OCI-LY1 (cell line): ENCODE data around the gene TOMM40.

ENCODE experiments used
- H2AFZ ChIP-seq: fragments of 200-600 bp; sonication (generic), shearing (Covaris generic); 2 replicates; pipeline ENCODE4 v1.6.0; 2014; ENCODE audit warnings: antibody characterized with exemption, mild to moderate bottlenecking, low read length
- H3F3A ChIP-seq: fragments of 200-600 bp; sonication (generic), shearing (Covaris generic); 2 replicates; pipeline ENCODE4 v1.6.0; 2014; ENCODE audit warnings: mild to moderate bottlenecking, antibody characterized with exemption, low read length, moderate library complexity; ENCODE audit not compliant: insufficient read depth
- H3K27ac ChIP-seq: fragments of 200-600 bp; sonication (generic); 2 replicates; pipeline ENCODE4 v1.5.1; 2014; ENCODE audit warnings: low read length, mixed run types, mild to moderate bottlenecking, low read depth; ENCODE audit not compliant: poor library complexity, severe bottlenecking
- H3K27me3 ChIP-seq: fragments of 200-600 bp; sonication (generic); 2 replicates; pipeline ENCODE4 v1.6.0; 2014; ENCODE audit warnings: antibody characterized with exemption, mild to moderate bottlenecking, low read length, moderate library complexity; ENCODE audit not compliant: insufficient read depth
- H3K36me3 ChIP-seq: fragments of 200-600 bp; sonication (generic); 2 replicates; pipeline ENCODE4 v1.6.1; 2014; ENCODE audit warnings: mild to moderate bottlenecking, antibody characterized with exemption, low read length, moderate library complexity, mixed read lengths; ENCODE audit not compliant: insufficient read depth
- H3K4me1 ChIP-seq: fragments of 200-600 bp; sonication (generic); 2 replicates; pipeline ENCODE4 v1.5.1; 2014; ENCODE audit warnings: mild to moderate bottlenecking, low read length, moderate library complexity; ENCODE audit not compliant: insufficient read depth, severe bottlenecking
- H3K4me2 ChIP-seq: fragments of 200-600 bp; sonication (generic), shearing (Covaris generic); 2 replicates; pipeline ENCODE4 v1.6.1; 2014; ENCODE audit warnings: low read length
- H3K4me3 ChIP-seq: fragments of 200-600 bp; sonication (generic); 2 replicates; pipeline ENCODE4 v1.5.1; 2014; ENCODE audit warnings: low read length, low read depth, mild to moderate bottlenecking, mixed read lengths; ENCODE audit not compliant: poor library complexity, severe bottlenecking
- H3K79me2 ChIP-seq: fragments of 200-600 bp; shearing (Covaris generic); 2 replicates; pipeline ENCODE4 v1.6.1; 2016; ENCODE audit warnings: mixed run types, low read length, mixed read lengths; ENCODE audit not compliant: insufficient read depth
- H3K9ac ChIP-seq: fragments of 200-600 bp; sonication (generic), shearing (Covaris generic); 2 replicates; pipeline ENCODE4 v1.6.1; 2014; ENCODE audit warnings: mild to moderate bottlenecking, low read length, mixed read lengths
- H3K9me2 ChIP-seq: fragments of 200-600 bp; sonication (generic), shearing (Covaris generic); 2 replicates; pipeline ENCODE4 v1.6.1; 2014; ENCODE audit warnings: low read depth, mild to moderate bottlenecking, low read length, mixed read lengths
- H3K9me3 ChIP-seq: fragments of 200-600 bp; shearing (Covaris generic); 2 replicates; pipeline ENCODE4 v1.6.1; 2014; ENCODE audit warnings: low read length, mixed read lengths
- H4K20me1 ChIP-seq: fragments of 200-600 bp; sonication (generic), shearing (Covaris generic); 2 replicates; pipeline ENCODE4 v1.6.0; 2016; ENCODE audit warnings: mild to moderate bottlenecking, low read length; ENCODE audit not compliant: insufficient read depth
- CTCF ChIP-seq: fragments of 200-600 bp; sonication (generic), shearing (Covaris generic); IDR thresholded peaks from 2 replicates; pipeline ENCODE4 v1.5.1; 2017; ENCODE audit warnings: mild to moderate bottlenecking, antibody characterized with exemption, low read length, moderate library complexity, mixed read lengths
- EZH2 ChIP-seq: fragments of 200-600 bp; sonication (generic), shearing (Covaris generic); IDR thresholded peaks from 2 replicates; pipeline ENCODE4 v1.8.0; 2017; ENCODE audit warnings: borderline replicate concordance, mixed run types, mild to moderate bottlenecking, antibody characterized with exemption, low read length, moderate library complexity, mixed read lengths

The TOMM40 gene

GRCh38 chr19:44904426-44904994, 13.5 kb downstream of the TOMM40 start:
- Histone ChIP-seq H3K4me2 (no peak overlapping the region), H3K27ac (no peak overlapping the region), H3K9ac (no peak overlapping the region), H3K79me2 (no peaks in the 10 kb centered on the region), H4K20me1 (no peaks in the 10 kb centered on the region), H3K9me2 (no peaks in the 10 kb centered on the region), H2AFZ (no peak overlapping the region), H3K4me1 (peaks cover 4% of the 10 kb centered on the region), H3F3A (no peaks in the 10 kb centered on the region), H3K9me3 (no peaks in the 10 kb centered on the region), H3K27me3 (no peaks in the 10 kb centered on the region), H3K4me3 (no peak overlapping the region), H3K36me3 (peaks cover 37% of the 10 kb centered on the region)
- TF ChIP-seq CTCF, result peak; percentile 44
- no peak for TF ChIP-seq EZH2

- no peak within 1 kb of the TSS for H3K4me2 ChIP-seq
- TF ChIP-seq CTCF, result no peak
- no peak within 1 kb of the TSS for H3K9ac ChIP-seq
- H3K79me2 ChIP-seq, result no peaks in the 10 kb centered on the region
- peaks cover 28% of the 10 kb centered on the region for H3K36me3 ChIP-seq
- H3F3A ChIP-seq, result no peaks in the 10 kb centered on the region
- H3K4me3 ChIP-seq, result no peak within 1 kb of the TSS
- H3K4me1 ChIP-seq, result peaks cover 4% of the 10 kb centered on the region
- no peaks in the 10 kb centered on the region for H3K27me3 ChIP-seq
- H3K9me3 ChIP-seq, result no peaks in the 10 kb centered on the region
- no peaks in the 10 kb centered on the region for H3K9me2 ChIP-seq
- H4K20me1 ChIP-seq, result no peaks in the 10 kb centered on the region
- no peak within 1 kb of the TSS for H3K27ac ChIP-seq
- no peak within 1 kb of the TSS for H2AFZ ChIP-seq
Observed at GRCh38 chr19:44905437-44906160, 14.5 kb downstream of the TOMM40 start, which contains the start of gene APOE. Gene APOE, plus strand, starts transcription at chr19:44905796. Its CDS starts 829 bp downstream, at chr19:44906625.

DNA sequence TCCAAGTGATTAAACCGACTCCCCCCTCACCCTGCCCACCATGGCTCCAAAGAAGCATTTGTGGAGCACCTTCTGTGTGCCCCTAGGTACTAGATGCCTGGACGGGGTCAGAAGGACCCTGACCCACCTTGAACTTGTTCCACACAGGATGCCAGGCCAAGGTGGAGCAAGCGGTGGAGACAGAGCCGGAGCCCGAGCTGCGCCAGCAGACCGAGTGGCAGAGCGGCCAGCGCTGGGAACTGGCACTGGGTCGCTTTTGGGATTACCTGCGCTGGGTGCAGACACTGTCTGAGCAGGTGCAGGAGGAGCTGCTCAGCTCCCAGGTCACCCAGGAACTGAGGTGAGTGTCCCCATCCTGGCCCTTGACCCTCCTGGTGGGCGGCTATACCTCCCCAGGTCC, 16.6 kb downstream of the TOMM40 start:
- Histone ChIP-seq H3F3A (no peaks in the 10 kb centered on the region), H4K20me1 (no peaks in the 10 kb centered on the region), H3K79me2 (no peaks in the 10 kb centered on the region), H2AFZ (no peak overlapping the region), H3K9me2 (no peaks in the 10 kb centered on the region), H3K4me3 (no peak overlapping the region), H3K36me3 (peaks cover 13% of the 10 kb centered on the region), H3K27me3 (no peaks in the 10 kb centered on the region), H3K9ac (no peak overlapping the region), H3K27ac (no peak overlapping the region), H3K4me2 (no peak overlapping the region), H3K4me1 (peaks cover 4% of the 10 kb centered on the region), H3K9me3 (no peaks in the 10 kb centered on the region)
- TF ChIP-seq EZH2 (no peak), CTCF (no peak)
